HG02623 (cell line): ENCODE measurements around the gene MBD4.
"Not testable (repeated sequence)": the region's sequence is repeated elsewhere in the genome, so short reads cannot be mapped to it uniquely, and the experiment has no call there.

Experiments used
- ATAC-seq: cut with Tn5 transposase; IDR thresholded peaks from one replicate; pipeline ENCODE4 v1.9.1; 2021; ENCODE audit warnings: moderate library complexity; ENCODE audit not compliant: unreplicated experiment

MBD4 gene

DNA sequence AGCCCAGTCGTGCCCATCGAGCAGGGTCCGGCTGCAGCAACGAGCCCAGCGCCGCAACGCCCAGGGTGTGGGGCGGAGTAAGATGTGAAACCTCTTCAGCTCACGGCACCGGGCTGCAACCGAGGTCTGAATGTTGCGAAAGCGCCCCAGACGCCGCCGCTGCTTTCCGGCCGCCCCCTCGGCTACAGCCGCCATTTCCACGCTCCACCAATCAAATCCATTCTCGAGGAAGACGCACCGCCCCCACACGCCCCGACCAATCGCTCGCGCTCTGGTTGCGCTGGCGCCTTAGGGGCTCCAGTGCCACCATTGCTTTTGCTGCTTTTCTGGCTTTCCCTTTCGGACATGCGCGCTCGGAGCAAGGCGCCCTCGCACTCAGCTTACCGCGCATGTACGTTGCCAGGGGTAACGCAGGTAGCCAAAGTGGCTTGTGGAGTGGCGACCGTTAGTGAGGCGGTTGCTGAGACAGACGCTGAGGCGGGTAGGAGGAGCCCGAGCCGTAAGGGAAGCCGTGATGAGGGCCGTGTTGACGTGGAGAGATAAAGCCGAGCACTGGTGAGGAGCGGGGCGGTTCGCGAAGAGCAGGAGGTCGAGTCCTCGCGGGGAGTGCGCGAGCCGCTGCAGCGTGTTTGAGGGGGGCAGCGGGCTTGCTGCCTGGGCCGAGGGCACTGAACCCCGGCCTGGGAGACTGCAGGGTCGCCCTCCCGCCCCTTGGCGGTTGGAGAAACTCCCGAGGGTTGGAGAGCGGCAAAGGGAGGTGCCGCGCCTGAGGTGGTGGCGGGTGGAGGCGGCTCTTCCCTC lies at the start of gene MBD4, which contains the start of gene IFT122:
Gene MBD4 (minus strand): TSS at position 132 of the 801 bp plus-strand sequence. CDS start 115 bp downstream, at position 17.
Gene IFT122 (plus strand): TSS at position 408 of the 801 bp plus-strand sequence. CDS start 107 bp downstream, at position 515.
- ATAC-seq = peak; percentile 83

DNA sequence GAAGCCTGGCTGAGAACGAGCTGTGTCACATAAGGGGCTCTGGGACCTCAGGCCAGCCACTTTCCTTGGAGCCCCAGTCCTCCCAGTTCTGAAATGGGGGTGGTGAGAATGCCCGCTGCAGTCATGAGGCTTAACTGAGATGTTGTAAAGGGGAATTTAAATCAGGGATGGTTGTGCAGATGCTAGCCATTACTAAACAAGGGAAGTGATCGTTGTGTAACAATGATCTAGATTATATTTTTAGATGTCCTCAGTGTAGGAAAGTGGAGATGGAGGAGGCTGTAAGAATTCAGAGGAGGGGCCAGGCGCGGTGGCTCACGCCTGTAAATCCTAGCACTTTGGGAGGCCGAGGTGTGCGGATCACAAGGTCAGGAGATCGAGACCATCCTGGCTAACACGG lies 49.5 kb upstream of the MBD4 start:
- not testable (repeated sequence) for ATAC-seq

DNA sequence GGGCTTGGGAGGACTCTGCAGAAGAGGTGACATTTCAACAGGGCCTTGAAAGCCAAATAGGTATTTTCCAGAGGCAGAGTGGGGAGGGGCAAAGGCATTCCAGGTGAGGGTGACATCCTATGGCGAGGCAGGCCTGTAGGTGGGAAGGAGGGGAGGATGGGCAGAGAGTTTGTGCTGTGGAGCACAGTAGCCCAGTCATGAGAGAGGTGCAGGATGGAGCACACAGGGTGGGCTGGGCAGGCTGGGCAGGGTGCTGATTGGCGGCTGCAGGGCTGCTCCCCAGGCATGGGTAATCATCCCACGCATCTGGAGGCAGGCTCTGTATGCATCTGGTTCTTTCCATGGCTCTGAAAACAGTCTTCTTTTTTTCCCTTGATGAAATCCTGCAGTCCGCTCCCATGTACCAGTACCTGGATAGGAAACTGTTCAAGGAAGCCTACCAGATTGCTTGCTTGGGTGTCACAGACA lies 48.2 kb upstream of the MBD4 start:
- not testable (repeated sequence) for ATAC-seq

DNA sequence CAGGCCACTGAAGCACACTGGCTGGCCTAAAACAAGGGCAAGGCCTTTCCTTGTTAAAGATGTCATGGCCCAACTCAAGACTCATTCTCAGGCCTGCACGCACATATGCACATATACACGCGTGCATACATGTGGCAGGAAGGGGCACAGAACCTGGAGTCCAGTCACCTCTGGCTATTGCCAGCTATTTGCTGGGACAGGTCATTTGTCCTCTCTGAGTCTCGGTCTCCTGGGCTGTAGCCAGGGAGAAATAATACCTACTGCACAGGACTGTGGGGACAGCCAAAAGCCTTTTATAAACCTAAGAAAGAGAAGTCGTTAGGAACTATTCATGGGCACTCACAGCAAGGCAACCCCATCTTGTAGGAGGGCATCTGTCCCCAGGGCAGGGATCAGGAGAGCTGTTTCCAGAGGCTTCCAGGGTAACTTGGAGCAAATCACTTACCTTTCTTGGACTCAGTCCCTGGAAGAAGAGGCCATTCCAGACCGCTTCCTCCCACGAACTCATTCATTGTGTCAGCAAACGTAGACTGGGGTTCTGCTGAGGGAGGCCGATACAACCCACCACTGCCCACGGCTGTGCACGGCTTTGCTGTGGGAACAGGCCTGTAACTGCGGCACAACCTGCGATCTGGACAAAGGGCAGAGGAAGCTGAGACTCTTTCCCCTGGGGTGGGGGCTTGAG lies 47.6 kb upstream of the MBD4 start:
- ATAC-seq = no peak

DNA sequence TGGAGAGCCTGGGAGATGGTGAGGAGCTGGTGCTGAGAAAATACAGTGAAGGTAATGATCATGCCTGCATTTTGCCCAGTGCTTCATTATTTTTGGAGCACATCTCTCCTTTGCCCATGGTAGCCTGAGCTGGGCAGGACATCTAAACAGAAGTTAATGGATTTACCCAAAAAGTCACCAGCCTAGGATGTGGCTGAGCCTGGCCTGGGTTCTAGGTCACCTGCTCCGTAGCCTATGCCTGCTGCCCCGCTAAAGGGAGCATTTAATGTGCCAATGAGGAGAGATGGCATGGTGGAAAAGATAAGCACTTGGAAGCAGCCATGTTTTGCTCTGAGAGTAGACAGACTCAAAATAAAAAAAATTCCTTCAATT lies 46.9 kb upstream of the MBD4 start:
- ATAC-seq = no peak

DNA sequence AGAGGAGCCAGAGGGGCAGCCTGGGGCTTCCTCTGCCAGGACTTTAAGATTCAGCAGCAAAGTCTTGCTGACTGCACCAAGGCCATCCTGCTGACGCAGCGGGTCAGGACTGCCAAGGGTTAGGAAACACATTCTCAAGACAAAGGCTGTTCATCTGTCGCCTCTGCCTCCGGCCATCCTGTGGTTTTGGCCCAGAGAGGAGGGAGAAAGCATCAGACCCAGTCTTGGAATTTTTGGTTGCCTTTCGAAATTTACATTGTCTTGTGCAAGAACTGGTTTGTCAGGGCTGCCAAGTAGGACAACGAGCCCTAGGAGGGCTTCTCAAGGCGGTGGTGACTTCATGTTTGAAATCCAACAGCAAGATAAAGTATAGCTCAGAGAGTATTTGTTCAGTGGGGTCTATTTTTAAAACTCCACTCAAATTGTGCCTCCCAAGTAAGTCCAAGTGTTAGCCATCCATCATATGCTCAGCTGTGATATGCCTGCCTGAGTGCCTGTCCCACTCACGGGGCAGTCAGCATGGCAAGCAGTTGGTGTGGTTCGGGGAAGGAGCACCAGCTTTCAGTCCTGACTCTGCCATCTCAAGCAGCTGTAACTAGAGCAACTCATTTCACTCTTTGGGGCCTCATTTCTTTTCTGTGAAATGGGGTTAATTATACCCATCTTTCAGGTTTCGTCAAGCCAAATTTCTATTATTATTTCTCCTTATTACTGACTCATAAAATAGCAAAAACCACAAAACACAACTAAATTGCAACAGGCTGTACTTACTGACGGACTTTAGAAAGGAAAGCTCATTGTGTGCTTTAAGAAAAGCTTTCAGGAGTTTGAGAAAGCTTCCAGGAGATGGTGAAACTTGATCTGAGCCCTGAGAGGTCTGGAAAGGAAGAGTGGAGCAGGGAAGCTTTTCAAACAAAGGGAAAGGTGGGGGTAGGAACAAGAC lies 46.2 kb upstream of the MBD4 start:
- ATAC-seq = no peak

DNA sequence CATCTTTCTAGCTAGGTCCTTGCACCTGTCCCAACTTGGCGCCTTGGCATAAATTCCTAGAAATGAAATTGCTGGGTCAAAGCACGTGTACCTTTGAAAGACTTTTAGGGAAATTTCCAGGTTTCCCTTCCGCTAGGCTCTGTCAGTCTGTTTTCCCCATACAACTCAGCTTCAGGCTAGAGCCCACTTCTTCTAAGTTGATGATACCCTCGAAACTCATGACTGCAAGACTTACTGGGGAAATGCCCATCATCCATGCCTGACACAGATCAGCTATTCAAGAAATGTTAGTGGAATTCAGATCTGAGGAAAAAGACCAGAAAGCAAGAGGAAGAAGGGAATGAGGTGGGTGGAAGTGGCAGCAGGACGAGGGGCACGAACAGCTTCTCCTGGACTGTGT lies 45.4 kb upstream of the MBD4 start:
- ATAC-seq = not testable (repeated sequence)

DNA sequence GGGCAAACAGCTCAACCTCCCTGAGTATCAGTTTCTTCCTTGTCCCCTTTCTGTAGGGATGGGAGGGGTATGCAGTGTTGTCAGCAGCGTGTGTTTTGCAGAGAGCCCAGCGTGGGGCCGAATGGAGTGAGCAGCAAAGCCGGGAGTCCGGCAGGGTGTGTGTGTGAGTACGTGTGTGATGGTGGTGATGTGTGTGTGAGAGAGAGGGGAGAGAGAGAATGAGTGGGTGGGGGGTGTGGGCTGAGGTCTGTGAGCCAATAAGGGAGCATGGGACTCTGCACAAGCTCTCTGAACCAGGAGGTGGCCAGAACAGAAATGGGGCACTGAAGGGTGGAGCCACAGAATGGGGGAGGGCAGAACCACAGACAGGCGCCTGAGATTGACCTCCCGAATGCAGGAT lies 44.1 kb upstream of the MBD4 start:
- no peak for ATAC-seq

DNA sequence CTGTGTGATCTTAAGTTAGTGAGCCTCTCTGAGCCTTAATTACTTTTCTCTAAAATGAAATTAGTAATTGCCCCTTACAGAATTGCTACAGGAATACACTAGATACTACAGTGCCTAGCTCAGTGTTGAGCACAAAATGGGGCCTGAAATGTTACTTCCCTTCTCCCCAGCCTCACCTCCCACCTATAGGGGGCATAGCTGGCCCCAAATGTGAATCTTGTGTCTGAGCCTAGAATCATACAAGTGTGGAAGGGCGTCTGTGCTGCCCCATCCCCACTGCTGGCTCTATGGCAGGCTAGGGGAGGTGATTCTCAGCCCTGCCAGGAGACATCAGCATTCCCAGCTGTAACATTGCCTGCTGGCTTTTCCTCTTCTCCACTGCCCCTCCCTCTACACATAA lies 43.0 kb upstream of the MBD4 start:
- no peak for ATAC-seq

DNA sequence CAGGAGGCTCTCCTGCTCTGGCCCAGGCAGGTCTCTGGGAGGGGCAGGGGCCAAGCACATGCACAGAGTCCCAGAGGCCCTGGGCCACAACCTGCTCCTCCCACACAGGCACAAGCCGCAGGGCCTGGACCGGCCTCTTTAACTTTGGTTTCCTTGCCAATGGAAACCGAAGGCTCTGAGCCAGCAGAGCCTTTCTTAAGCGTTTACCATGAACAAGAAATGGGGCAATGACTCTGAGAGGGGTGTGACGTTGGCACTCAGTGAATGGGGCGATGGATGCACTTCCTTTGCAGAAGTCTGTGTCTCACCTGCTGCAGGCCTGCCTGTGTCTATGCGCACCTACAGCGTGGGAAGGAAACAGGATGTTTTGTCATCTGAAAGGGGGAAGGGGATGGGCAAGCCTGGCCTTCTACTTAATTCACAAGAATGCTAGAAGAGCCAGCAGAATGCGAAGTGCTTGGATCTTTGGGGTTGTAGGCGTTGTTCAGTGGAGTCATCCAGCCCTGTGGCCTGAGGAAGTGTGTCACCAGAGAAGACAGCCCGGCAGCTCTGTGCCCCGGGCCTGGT lies 42.1 kb upstream of the MBD4 start:
- ATAC-seq = no peak

DNA sequence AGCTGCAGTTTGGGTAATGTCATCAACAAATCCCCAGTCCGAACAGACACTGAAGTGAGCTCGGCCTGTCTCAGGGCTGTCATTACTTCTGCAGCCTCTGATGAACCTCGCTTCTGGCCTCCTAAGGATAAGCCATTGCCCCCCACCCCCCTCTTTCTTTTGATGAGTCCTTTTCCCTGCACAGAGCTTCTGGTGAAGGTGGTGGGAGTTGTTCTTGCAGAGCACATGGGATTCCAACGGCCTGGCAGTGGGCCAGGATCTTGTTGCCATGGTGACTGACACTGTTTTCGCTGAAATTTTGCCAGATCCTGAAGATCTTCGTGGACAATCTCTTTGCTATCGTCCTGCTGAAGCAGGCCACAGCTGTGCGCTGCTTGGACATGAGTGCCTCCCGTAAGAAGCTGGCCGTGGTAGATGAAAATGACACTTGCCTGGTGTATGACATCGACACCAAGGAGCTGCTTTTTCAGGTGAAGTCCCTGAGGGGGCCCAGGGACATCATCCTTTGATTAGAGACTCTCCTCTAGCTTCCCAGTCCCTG lies 41.5 kb upstream of the MBD4 start:
- not testable (repeated sequence) for ATAC-seq

DNA sequence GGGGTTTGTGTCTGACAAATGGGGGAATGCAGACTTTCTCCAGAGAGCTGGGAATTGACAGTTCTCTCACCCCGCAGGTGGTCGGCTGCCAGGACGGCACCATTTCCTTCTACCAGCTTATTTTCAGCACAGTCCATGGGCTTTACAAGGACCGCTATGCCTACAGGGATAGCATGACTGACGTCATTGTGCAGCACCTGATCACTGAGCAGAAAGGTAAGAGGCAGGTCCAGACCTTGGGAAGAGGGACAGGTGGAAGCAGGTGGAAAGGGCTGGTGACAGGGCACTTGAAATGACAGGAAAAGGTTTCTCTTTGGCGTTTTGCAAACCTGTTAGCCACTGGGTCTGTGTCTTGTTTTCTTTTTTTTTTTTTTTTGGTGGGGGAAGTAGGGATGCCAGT lies 36.8 kb upstream of the MBD4 start:
- no peak for ATAC-seq

DNA sequence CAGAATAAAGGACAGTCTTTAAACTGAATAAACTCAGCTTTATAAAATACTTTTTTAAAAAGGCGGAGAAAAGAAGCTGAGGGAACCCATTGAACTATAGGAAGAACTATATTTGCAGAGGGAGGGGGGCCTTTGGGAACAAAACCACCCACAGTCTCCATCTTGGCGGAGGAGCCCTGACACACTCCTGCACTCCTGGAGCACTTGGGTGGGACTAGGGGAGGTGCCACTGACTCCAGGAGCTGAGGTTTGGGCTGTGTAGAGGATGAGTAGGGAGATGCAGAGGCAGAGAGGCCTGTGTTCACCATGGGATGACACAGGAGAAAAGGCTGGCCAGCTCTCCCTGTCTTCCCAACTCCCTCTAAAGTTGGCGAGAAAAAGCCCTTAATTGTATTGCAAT lies 36.1 kb upstream of the MBD4 start:
- no peak for ATAC-seq

DNA sequence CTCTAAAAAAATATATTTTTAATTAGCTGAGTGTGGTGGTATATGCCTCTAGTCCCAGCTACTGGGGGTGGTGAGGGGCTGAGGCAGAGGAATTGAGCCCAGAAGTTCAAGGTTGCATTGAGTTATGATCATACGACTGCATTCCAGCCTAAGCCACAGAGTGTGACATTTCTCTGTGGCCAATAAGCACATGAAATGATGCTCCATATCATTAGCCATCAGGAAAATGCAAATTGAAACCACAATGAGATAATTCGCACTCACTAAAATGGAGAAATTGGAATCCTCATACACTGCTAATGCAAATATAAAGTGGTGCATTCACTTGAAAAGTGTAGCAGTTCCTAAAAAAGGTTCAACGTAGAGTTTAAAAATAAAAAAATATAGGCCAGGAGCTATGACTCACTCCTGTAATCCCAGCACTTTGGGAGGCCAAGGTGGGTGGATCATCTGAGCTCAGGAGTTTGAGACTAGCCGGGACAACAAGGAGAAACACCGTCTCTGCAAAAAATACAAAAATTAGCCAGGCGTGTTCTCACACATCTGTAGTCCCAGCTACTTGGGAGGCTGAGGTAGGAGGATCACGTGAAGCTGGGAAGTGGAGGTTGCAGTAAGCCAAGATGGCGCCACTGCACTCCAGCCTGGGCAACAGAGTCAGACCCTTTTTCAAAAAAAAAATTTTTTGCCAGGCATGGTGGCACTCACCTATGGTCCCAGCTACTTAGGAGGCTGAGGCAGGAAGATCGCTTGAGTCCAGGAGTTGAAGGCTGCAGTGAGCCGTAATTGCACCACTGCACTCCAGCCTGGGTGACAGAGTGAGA lies 35.4 kb upstream of the MBD4 start:
- no peak for ATAC-seq

DNA sequence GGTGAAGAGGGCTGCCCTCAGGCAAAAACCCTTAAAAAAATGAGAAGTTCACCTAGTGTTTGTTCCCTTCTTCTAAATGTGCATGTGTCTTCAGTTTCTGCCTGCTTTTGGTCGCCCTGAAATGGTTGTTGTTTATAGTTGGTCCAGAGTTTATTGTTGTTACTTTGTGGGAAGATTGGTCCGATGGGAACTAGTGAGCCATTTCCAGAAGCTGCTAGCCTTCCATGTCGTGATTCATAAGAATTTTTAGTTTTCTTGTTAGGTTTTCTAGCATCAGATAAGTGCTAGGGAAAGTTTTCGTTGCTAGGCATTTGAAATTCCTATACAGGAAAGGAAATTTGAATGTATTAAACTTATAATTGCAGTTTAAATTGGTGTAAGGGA lies 34.0 kb upstream of the MBD4 start:
- no peak for ATAC-seq

DNA sequence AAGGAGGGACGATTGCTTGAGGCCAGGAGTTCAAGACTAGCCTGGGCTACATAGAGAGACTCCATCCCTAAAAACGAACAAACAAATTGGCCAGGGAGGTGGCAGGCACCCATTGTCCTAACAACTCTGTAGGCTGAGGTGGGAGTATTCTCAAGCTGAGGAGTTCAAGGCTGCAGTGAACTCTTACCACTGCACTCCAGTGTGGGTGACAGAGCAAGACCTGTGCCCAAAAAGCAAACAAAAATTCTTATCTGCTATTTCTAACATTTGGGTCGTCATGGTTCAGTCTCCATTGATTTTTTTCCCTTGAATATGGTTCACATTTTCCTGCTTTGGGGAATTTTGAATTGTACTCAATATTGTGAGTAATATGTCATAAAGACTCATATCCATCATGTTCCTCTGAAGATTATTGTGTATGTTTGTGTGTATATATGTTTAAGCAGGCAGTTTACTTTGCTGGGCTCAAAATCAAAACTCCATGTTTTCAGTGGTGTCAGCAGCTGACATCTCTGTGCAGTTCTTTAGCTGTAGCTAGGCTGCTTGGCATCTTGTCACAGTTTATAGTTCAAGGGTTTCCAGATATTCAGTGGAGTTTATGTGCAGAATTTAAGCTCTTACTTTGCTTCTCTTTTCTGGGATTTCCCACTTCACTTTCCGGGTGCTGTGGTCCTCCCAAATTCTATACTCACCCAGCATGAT lies 33.5 kb upstream of the MBD4 start:
- ATAC-seq = no peak

DNA sequence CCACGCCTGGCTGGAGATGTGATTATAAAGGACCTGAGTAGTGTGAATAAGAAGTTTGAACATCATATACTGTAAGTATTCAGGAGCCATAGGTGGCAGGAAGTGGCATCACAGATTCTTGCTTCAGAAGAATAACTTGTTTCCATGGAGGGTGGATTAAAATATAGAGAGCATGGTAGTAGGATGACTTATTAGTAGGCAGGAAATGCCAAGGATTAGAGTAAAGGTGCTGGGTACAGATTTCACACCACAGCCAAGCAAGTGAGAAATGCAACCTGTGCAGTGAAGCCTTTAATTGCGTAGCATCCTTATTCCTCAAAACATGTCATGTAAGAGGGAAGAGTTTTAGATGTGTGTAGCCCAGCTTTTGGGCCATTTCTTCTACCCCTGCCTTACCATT lies 31.1 kb upstream of the MBD4 start:
- ATAC-seq = no peak

DNA sequence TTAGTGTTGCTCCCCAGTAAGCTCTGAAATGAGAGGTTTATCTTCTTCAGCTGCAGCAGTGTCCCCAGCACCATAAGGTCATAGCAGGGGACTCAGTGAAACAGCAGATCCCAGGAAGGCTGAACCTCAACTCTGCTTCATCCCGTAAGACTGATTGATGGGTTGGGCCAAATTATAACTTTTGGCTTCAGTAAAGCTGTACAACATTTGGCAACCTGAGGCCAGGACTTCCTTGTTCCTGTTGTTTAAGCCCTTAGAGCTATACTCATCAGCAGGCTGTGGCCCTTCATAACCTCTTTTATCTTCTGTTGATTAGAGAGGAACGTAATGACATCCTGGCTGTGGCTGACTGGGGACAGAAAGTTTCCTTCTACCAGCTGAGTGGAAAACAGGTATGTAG lies 29.3 kb upstream of the MBD4 start:
- ATAC-seq = no peak

DNA sequence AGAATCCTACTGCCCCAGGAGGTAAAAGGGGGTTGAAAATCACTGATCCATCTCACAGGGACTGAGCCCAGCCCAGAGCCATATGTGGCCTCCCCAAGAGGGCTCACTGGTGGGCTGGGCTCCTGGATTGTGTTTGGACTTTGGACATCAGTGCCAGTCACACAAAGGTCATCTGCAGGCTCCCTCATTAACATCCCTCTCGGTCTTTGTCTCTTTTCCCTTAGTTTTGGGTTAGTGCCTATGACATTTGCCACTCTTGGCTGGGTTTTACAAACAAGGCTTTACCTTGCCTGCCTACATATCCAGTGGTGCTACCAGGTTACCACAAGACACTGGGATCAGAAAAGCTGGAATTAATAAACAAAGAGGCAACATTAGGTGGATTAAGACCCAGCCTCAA lies 28.2 kb upstream of the MBD4 start:
- ATAC-seq = no peak
